NOMO-1 (cell line): ENCODE results near the gene GRIA4.
"Not testable (repeated sequence)": the region's sequence is repeated elsewhere in the genome, so short reads cannot be mapped to it uniquely, and the experiment has no call there.

Experiments used
- DNase-seq, 2 experiments: peaks; one replicate each; lab custom pipeline; 2025; ENCODE audit not compliant: unreplicated experiment in 2 of 2; lab: John Stamatoyannopoulos, UW

GRIA4 gene

GRCh38 chr11:105979997-105980703 lies 370.3 kb downstream of the GRIA4 start:
- no peak for DNase-seq

- DNase-seq, result no peak
Observed at GRCh38 chr11:105986554-105986953, 376.7 kb downstream of the GRIA4 start.

DNA sequence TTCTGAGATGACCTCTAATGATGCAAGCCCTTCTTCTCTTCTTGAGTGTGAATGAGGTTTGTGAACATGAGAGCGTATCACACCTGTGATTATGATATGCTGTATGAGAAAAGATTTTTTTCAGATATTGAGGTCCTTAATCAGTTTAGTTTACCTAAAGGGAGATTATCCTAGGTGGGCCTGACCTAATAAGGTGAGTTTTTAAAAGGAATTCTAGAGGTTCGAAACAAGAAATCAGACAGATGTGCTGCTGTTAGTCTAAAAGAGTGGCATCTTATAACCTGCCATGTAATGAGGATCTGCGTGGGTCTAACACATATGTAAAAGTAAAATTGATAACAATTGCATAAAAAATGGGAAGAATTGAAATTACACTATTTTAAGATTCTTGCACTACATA lies 378.3 kb downstream of the GRIA4 start:
- DNase-seq, result no peak

DNA sequence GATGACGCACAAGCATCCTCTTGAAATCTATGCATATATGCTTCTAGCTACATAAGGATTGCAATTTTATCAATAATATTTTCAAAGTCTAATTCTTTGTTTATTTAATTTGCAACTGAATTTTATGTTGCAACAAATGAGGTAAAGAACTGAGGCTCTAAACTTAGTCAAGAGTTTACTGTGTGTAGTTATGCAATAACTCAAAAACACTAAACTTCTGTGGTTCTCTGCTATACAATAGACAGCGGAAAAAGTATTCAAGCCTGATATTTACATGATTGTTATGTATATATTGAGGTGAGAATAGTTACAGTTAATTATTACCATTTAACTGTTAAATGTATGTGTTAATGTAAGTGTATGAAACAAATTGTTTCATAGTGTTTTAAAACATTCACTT lies 379.3 kb downstream of the GRIA4 start:
- no peak for DNase-seq

GRCh38 chr11:105991888-105992287 lies 382.0 kb downstream of the GRIA4 start:
- no peak for DNase-seq

- DNase-seq, result no peak
Observed at GRCh38 chr11:106001304-106002012, 391.6 kb downstream of the GRIA4 start.

GRCh38 chr11:106003094-106003493 lies 393.2 kb downstream of the GRIA4 start:
- not testable (repeated sequence) for DNase-seq

- no peak for DNase-seq
Observed at GRCh38 chr11:106011481-106011880, 401.6 kb downstream of the GRIA4 start.

DNA sequence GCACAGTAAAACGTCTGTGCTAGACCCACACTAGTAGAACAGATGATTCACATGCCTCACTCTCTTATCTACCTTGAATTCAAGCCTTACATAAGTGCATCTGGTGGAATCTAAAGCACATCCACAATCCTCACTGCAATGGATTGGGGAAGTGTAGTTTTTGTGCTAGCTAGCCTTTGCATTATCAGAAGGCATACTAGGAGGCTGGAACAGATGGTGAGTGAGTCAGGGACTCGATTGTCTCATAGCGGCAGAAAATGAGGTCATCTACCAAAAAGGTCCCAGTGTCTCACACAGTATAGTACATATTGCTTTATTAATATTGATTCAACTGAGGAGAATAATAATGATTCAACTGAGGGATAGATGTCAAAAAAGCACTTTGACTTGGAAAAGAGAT lies 402.9 kb downstream of the GRIA4 start:
- no peak for DNase-seq

- no peak for DNase-seq
Observed at GRCh38 chr11:106014035-106014434, 404.2 kb downstream of the GRIA4 start.

GRCh38 chr11:106014620-106015019 lies 404.7 kb downstream of the GRIA4 start:
- no peak for DNase-seq

DNA sequence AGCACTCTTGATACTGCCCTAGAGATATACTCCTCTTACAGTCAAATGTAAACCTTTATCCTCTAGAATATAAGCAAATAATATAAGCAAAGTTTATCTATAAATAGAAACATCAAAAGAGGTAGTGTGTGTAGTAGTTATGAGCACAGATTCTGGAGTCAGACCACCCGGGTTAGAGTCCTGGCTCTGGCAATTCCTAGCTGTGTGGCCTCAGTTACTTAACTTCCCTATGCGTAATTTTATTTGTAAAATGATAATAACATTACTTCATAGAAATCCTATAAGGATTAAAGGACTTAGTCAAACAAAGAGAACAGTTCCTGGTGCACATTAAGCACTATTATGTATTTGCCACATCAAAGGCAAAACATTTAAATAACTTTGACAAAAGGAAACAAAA lies 405.2 kb downstream of the GRIA4 start:
- DNase-seq, result no peak

GRCh38 chr11:106017093-106017492 lies 407.2 kb downstream of the GRIA4 start:
- no peak for DNase-seq

DNA sequence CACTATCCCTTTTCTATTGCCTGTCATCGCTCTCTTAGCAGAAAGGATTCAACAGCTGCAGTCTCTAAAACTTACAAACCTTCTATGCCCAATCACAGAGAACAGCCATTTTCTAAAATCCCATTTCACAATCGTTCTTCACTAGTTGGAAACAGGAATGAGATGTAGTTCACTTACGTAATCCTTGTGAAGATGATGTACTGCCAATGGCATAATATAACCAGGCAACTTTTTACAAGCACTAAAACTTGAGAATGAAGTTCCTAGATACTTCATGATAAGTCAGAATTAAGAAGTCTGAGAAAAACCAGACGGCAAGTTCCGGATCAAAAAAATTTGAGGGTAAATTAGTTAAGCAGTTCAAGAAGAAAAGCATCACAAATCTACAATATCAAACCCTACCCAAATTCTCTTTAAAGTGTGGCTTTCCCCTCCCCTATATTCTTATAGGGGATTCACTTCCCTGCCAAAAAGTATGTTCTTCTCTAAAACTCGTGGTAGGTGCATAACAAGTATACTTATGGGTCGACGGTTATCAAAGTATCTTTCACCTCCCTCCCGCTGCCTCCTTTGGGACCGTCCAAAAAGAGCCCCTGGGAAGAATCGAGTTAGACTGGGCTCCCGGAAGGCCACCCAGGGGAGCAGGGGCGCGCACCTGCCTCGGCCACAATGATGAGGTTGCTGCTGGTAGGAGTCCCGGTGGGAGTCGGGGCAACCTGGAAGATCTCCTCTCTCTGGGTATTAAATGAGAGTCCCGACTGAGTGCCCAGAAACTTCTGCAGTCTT lies 411.5 kb downstream of the GRIA4 start:
- peak; percentile 14 to 48 for DNase-seq

DNA sequence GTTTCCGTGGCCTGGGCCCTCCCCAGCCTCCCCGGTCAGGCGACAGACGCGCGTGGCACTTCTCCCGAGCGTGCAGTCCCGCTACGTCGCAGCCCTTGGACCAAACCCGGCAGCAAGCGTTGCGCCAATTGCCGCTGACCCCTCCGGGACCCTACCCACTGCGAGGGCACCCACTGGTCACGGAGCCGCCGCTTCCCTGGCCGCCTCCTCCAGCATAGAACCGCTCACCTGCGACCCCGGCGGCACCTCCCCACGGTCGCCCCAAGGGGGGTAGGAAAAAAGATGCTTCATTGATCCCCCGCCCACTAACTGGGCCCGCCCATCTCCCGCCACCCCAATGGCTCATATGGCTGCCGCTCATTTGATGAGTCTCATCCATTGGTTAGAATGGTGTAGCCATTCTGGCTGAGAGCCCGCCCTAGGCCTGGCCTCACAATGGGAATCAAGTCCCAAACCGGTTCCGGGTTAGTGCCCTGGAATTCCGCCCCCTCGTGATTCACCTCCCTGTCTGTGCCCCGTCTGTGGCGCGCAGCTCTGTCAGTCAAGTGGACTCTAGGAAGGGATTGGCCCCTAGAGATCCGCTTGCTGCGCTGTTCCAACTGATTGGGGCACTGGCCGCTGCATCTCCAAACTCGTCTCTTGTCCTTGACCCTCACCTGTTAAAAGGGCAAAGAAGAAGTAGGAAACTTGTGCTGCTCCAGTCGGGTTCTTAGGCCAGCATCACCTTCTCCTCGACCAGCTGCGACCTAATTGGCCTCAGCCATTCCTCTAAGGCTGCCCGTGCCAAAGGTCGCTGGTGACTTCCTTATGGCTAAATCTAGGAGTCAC lies 412.3 kb downstream of the GRIA4 start, which contains the start of gene MSANTD4:
Gene MSANTD4 (minus strand): TSS at position 274 of the 828 bp plus-strand sequence. CDS start 11,323 bp downstream, outside the sequence.
- peak; percentile 95 to 98 for DNase-seq

GRCh38 chr11:106022795-106023275 lies 413.0 kb downstream of the GRIA4 start:
- no peak for DNase-seq

- DNase-seq, result no peak
Observed at GRCh38 chr11:106030609-106031008, 420.7 kb downstream of the GRIA4 start.

- DNase-seq, result no peak
Observed at GRCh38 chr11:106031202-106031810, 421.4 kb downstream of the GRIA4 start.
